ENCODE results near the gene CADPS2. TPM values are rescaled to one million over a fixed set of nuclear protein-coding genes. Genes with fewer than 3 reads are reported as not detected.
"Not testable (repeated sequence)": the region's sequence is repeated elsewhere in the genome, so short reads cannot be mapped to it uniquely, and the experiment has no call there.

The CADPS2 gene
- total and polyA plus RNA-seq, 8 donors, result 7.0 to 57.8 (median 29.7) TPM

GRCh38 chr7:122679813-122680212 is 206.4 kb downstream of the CADPS2 start:
- intact Hi-C loops (cut with DNase I; ENCODE audit: low total_unique reads), result no loop called here
- 34 to 61% (median 40%) methylated on average over 1 of the region's 1 CpG for WGBS, 5 donors
- Histone ChIP-seq H3K9me3 (no peaks in the 10 kb centered on the region), H3K4me3 (no peak overlapping the region), H3K27ac (peak overlapping the region; percentile 21 to 71 (median 53)), H3K27me3 (no peaks in the 10 kb centered on the region), H3K36me3 (no peaks in the 10 kb centered on the region), H3K4me1 (peaks cover 0 to 27% (median 11%) of the 10 kb centered on the region in 4 donors)
- DNase-seq, result no peak
- TF ChIP-seq EP300 (IDR thresholded peaks at IDR 0.05) (no peak), POLR2AphosphoS5 (IDR thresholded peaks at IDR 0.05) (no peak), CTCF (IDR thresholded peaks at IDR 0.05) (no peak), POLR2A (IDR thresholded peaks at IDR 0.05) (no peak)

- intact Hi-C loops (cut with DNase I; ENCODE audit: low total_unique reads), result not testable (repeated sequence)
- H3K27ac ChIP-seq, result peak overlapping the region; percentile 21 to 71 (median 53)
- DNase-seq, result peak; percentile 36 to 73
Measured at GRCh38 chr7:122679269-122679709, 207.0 kb downstream of the CADPS2 start.

GRCh38 chr7:122677149-122677548 is 209.1 kb downstream of the CADPS2 start:
- no peak overlapping the region for H3K27ac ChIP-seq
- intact Hi-C loops (cut with DNase I; ENCODE audit: low total_unique reads), result no loop called here
- TF ChIP-seq EP300 (IDR thresholded peaks at IDR 0.05) (no peak), CTCF (IDR thresholded peaks at IDR 0.05) (no peak), POLR2A (IDR thresholded peaks at IDR 0.05) (no peak), POLR2AphosphoS5 (IDR thresholded peaks at IDR 0.05) (no peak)
- H3K4me1 ChIP-seq, result peaks cover 4 to 32% (median 16%) of the 10 kb centered on the region in 4 donors
- H3K36me3 ChIP-seq, result no peaks in the 10 kb centered on the region
- no peak overlapping the region for H3K4me3 ChIP-seq
- DNase-seq, result no peak
- no peaks in the 10 kb centered on the region for H3K27me3 ChIP-seq
- WGBS, 5 donors, result 42 to 81% (median 64%) methylated on average over 1 of the region's 1 CpG
- no peaks in the 10 kb centered on the region for H3K9me3 ChIP-seq

More at GRCh38 chr7:122679269-122679709, 207.0 kb downstream of the CADPS2 start:
- WGBS, 5 donors, result 48 to 67% (median 52%) methylated on average over 9 of the region's 9 CpGs
- H3K36me3 ChIP-seq, H3K4me3 ChIP-seq, H3K27me3 ChIP-seq, H3K9me3 ChIP-seq: not testable (repeated sequence)
- H3K4me1 ChIP-seq, result peaks cover 0 to 28% (median 12%) of the 10 kb centered on the region in 4 donors
- peak in 1 of 3 donors; percentile 60 for TF ChIP-seq POLR2AphosphoS5 (IDR thresholded peaks at IDR 0.05)

GRCh38 chr7:122676466-122676865 is 209.8 kb downstream of the CADPS2 start:
- H3K27me3 ChIP-seq, result no peaks in the 10 kb centered on the region
- 64 to 79% (median 75%) methylated on average over 2 of the region's 2 CpGs for WGBS, 5 donors
- intact Hi-C loops (cut with DNase I; ENCODE audit: low total_unique reads), result no loop called here
- H3K4me1 ChIP-seq, result peaks cover 4 to 32% (median 16%) of the 10 kb centered on the region in 4 donors
- no peak overlapping the region for H3K27ac ChIP-seq
- no peaks in the 10 kb centered on the region for H3K36me3 ChIP-seq
- no peaks in the 10 kb centered on the region for H3K9me3 ChIP-seq
- TF ChIP-seq EP300 (IDR thresholded peaks at IDR 0.05) (no peak), CTCF (IDR thresholded peaks at IDR 0.05) (no peak), POLR2A (IDR thresholded peaks at IDR 0.05) (no peak), POLR2AphosphoS5 (IDR thresholded peaks at IDR 0.05) (no peak)
- no peak for DNase-seq
- H3K4me3 ChIP-seq, result no peak overlapping the region

- DNase-seq, result no peak
- H3K4me3 ChIP-seq, result no peak overlapping the region
- no peaks in the 10 kb centered on the region for H3K36me3 ChIP-seq
- 87 to 98% (median 95%) methylated on average over 7 of the region's 7 CpGs for WGBS, 5 donors
- TF ChIP-seq POLR2A (IDR thresholded peaks at IDR 0.05) (no peak), EP300 (IDR thresholded peaks at IDR 0.05) (no peak), POLR2AphosphoS5 (IDR thresholded peaks at IDR 0.05) (no peak), CTCF (IDR thresholded peaks at IDR 0.05) (no peak)
- peaks cover 4 to 32% (median 16%) of the 10 kb centered on the region in 4 donors for H3K4me1 ChIP-seq
- H3K27ac ChIP-seq, result peak overlapping the region in 2 of 5 donors; percentile 55 to 64
- intact Hi-C loops (cut with DNase I; ENCODE audit: low total_unique reads), result no loop called here
- no peaks in the 10 kb centered on the region for H3K27me3 ChIP-seq
- no peaks in the 10 kb centered on the region for H3K9me3 ChIP-seq
Measured at GRCh38 chr7:122675621-122676020, 210.6 kb downstream of the CADPS2 start.
